ENCODE results near the gene ZC3H8. TPM values are rescaled to one million over a fixed set of nuclear protein-coding genes. Genes with fewer than 3 reads are reported as not detected.
A peak's percentile ranks its signal among the peaks of the same experiment; 100 is the strongest.

Gene ZC3H8
- total RNA-seq, 1 experiment from 2014 or later, result 13.1 TPM

DNA sequence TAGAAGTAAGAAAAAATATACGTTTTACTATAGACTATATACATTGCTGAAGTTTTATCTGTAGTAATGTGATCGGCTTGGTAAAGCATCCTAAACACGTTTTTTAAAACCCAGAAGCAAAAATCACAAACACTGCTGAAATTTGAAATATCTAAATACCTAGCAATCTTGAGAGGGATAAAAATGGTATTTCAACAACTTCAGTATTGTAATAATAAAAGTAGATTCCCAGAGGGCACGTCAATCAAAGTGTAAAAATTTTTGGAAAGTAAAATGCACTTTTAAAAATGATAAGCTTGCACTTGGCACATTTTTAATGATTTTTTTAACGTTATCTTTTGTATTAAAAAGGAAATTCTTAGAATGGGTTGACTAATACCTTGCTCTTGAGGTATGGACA, 22.1 kb upstream of the ZC3H8 start:
- CTCF ChIA-PET, result no interaction called here
- intact Hi-C loops (cut with micrococcal nuclease), result no loop called here
- Histone ChIP-seq H3K9ac (ENCODE audit: low read length) (peak overlapping the region; percentile 100), H3K9me3 (ENCODE audit: low read length) (no peaks in the 10 kb centered on the region), H3K36me3 (ENCODE audit: low read depth, low read length) (no peaks in the 10 kb centered on the region), H3F3A (ENCODE audit: low read length, unreplicated experiment) (no peaks in the 10 kb centered on the region), H4K20me1 (ENCODE audit: low read length) (no peaks in the 10 kb centered on the region), H2AFZ (ENCODE audit: low read length) (0 out of 2 replicates have a peak overlapping the region, but pooled peaks have one; percentile 95), H3K79me2 (ENCODE audit: low read length) (peaks cover 8% of the 10 kb centered on the region), H3K9me2 (replicated peaks; ENCODE audit: low read length) (no peaks in the 10 kb centered on the region), H3K27me3 (ENCODE audit: low read length) (no peaks in the 10 kb centered on the region), H3K4me1 (ENCODE audit: insufficient read depth, low read length) (peaks cover 8% of the 10 kb centered on the region), H3K27ac (ENCODE audit: low read length) (no peak overlapping the region), H3K4me2 (ENCODE audit: low read length) (peak overlapping the region; percentile 95), H3K4me3 (ENCODE audit: low read length) (peak overlapping the region; percentile 99)
- BruUV-seq (replicated peaks), result no TSS peak
- no peak for DNase-seq
- POLR2A ChIA-PET (ENCODE audit: unreplicated experiment), result no interaction called here
- ATAC-seq, result no peak
- TF ChIP-seq EZH2phosphoT487 (IDR thresholded peaks at IDR 0.05; ENCODE audit: borderline replicate concordance, low read length), result no peak
- TF ChIP-seq EZH2 (IDR thresholded peaks at IDR 0.05; ENCODE audit: low read length, unreplicated experiment), result no peak
- TF ChIP-seq, protein P1, sequence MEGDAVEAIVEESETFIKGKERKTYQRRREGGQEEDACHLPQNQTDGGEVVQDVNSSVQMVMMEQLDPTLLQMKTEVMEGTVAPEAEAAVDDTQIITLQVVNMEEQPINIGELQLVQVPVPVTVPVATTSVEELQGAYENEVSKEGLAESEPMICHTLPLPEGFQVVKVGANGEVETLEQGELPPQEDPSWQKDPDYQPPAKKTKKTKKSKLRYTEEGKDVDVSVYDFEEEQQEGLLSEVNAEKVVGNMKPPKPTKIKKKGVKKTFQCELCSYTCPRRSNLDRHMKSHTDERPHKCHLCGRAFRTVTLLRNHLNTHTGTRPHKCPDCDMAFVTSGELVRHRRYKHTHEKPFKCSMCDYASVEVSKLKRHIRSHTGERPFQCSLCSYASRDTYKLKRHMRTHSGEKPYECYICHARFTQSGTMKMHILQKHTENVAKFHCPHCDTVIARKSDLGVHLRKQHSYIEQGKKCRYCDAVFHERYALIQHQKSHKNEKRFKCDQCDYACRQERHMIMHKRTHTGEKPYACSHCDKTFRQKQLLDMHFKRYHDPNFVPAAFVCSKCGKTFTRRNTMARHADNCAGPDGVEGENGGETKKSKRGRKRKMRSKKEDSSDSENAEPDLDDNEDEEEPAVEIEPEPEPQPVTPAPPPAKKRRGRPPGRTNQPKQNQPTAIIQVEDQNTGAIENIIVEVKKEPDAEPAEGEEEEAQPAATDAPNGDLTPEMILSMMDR (conservative IDR thresholded peaks at IDR 0.05; ENCODE audit: low read depth, low read length), result no peak

- no peaks in the 10 kb centered on the region for H3K27me3 ChIP-seq (ENCODE audit: low read length)
- no peaks in the 10 kb centered on the region for H4K20me1 ChIP-seq (ENCODE audit: low read length)
- peak; percentile 83 for DNase-seq
- peak overlapping the region; percentile 100 for H3K4me2 ChIP-seq (ENCODE audit: low read length)
- H3K9me3 ChIP-seq (ENCODE audit: low read length), result no peaks in the 10 kb centered on the region
- ATAC-seq, result peak; percentile 82
- peaks cover 8% of the 10 kb centered on the region for H3K79me2 ChIP-seq (ENCODE audit: low read length)
- peak overlapping the region; percentile 100 for H3K9ac ChIP-seq (ENCODE audit: low read length)
- BruUV-seq (replicated peaks), result TSS peak; percentile 45
- POLR2A ChIA-PET (ENCODE audit: unreplicated experiment), result no interaction called here
- CTCF ChIA-PET, result no interaction called here
- peak overlapping the region; percentile 99 for H3K4me3 ChIP-seq (ENCODE audit: low read length)
- peaks cover 8% of the 10 kb centered on the region for H3K4me1 ChIP-seq (ENCODE audit: insufficient read depth, low read length)
- no peaks in the 10 kb centered on the region for H3F3A ChIP-seq (ENCODE audit: low read length, unreplicated experiment)
- peak overlapping the region; percentile 95 for H2AFZ ChIP-seq (ENCODE audit: low read length)
- TF ChIP-seq EZH2phosphoT487 (IDR thresholded peaks at IDR 0.05; ENCODE audit: borderline replicate concordance, low read length) (no peak), EZH2 (IDR thresholded peaks at IDR 0.05; ENCODE audit: low read length, unreplicated experiment) (no peak)
- TF ChIP-seq, protein P1 (conservative IDR thresholded peaks at IDR 0.05; ENCODE audit: low read depth, low read length), result no peak
- H3K27ac ChIP-seq (ENCODE audit: low read length), result peak overlapping the region; percentile 97
- no peaks in the 10 kb centered on the region for H3K9me2 ChIP-seq (replicated peaks; ENCODE audit: low read length)
- H3K36me3 ChIP-seq (ENCODE audit: low read depth, low read length), result no peaks in the 10 kb centered on the region
- intact Hi-C loops (cut with micrococcal nuclease), result no loop called here
Measured at GRCh38 chr2:112275887-112276773, 21.3 kb upstream of the ZC3H8 start.
